Activated T-cell treated with anti-CD3 and anti-CD28 coated beads, Interleukin-2, amount 50 U/mL, for 1 hour (primary cell): ENCODE measurements around the gene PHF20.
"Not testable (repeated sequence)": the region's sequence is repeated elsewhere in the genome, so short reads cannot be mapped to it uniquely, and the experiment has no call there.

ENCODE experiments used
- DNase-seq: peaks from one replicate; pipeline ENCODE4 v3.0.0-alpha.2; 2020

PHF20 gene

DNA sequence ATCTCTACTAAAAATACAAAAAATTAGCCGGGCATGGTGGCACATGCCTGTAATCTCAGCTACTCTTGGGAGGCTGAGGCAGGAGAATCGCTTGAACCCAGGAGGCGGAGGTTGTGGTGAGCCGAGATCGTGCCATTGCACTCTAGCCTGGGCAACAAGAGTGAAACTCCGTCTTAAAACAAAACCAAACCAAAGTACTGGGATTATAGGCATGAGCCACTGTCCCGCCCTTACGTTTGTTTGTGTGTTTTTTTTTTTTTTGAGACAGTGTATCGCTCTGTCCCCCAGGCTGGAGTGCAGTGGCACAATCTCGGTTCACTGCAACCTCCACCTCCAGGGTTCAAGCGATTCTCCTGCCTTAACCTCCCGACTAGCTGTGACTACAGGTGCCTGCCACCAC is 12.0 kb downstream of the PHF20 start:
- DNase-seq: not testable (repeated sequence)

DNA sequence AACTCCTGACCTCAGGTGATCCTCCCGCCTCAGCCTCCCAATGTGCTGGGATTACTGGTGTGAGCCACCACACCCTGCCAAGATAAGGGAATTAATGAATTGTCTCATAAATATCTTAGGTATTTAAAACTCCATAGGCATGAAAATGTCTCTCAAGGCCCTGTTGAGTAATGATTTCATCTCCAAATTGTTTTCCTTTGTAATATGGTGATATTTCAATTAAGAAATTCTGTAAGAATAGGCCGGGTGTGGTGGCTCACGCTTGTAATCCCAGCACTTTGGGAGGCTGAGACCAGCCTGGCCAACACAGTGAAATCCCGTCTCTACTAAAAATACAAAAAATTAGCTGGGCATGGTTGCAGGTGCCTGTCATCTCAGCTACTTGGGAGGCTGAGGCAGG is 13.7 kb downstream of the PHF20 start:
- DNase-seq: not testable (repeated sequence)

DNA sequence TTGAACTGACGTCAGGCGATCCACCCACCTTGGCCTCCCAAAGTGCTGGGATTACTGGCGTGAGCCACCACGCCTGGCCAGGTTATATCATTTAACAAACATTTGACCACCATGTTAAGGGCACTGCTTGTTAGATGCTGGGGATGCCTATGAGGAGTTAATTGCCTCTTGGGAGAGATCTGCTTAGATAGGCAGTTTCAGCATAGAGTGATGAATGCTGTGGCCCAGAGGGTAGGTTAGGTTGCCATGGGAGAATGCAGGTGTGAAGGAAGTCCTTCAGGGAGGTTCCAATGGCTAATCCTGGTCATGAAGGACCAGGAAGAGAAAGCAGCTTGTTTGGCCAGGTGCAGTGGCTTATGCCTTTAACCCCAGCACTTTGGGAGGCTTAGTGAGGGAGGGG is 17.0 kb downstream of the PHF20 start:
- no peak for DNase-seq

DNA sequence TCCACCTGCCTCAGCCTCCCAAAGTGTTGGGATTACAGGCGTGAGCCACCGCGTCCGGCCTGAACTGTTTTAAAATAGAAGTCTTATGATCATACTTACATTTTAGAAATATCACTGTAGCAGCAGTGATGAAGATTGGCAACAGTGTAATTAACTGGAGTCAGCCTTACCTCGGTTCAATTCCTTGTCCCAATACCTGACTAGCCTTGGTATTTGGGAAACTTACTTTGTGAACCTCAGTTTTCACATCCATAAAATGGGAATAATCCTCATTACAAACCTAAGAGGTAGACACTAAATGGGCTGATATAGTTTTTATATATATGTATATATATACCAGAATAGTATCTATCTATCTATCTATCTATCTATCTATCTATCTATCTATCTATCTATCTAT is 19.3 kb downstream of the PHF20 start:
- no peak for DNase-seq

DNA sequence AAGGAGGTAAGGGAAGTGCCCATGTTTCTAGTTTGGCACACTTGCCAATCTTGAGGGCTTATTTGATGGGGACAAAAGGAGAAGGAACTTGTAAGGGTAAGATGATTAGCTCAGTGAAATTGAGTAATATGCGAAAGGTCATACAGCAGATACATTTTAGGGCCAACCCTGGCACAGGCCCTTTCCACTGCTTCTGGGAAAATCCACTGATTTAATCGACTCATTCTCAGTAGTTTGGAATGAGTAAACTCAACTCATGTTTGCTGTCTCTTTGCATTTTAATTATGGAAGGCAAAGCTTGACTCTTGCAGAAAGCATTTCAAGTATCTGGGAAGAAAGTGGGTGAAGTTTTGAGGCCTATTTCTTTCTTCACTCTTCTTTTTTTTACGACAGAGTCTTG is 20.0 kb downstream of the PHF20 start:
- no peak for DNase-seq

DNA sequence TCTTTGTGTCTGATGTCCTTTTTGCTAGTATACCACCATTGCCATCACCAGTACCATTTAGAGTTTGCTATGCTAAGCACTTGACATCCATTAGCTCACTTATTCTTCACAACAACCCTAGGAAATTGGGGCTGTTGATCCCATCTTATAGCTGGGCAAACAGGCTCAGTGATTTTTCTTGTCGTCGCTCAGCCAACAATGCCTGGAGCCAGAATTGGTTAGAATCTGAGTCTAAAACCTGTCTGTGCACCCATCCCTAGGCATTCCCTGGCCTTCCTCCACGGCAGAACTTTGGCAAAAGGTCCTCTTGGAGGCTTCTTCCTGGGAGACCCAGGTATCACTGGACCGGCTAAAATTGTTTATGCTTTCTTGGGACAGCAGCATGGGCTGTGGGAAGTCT is 20.9 kb downstream of the PHF20 start:
- DNase-seq: no peak

DNA sequence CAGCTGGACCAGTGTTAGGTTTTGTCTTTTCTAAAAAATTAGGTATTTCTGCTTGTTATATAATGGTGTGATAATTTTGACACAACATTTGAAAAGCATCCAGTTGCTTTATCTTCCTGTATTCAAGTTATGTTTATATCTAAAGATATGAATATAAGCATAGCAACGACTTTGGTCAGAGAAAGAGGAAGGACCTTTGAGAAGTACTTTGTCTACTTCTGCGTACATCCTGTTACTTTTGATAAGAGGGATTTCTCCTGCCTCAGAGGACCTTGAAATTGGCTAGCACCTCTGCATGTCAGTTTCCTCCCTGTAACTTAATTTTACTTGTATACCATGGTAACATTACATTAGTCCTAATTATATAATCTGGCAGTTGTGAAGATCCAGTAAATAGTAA is 24.8 kb downstream of the PHF20 start:
- no peak for DNase-seq

DNA sequence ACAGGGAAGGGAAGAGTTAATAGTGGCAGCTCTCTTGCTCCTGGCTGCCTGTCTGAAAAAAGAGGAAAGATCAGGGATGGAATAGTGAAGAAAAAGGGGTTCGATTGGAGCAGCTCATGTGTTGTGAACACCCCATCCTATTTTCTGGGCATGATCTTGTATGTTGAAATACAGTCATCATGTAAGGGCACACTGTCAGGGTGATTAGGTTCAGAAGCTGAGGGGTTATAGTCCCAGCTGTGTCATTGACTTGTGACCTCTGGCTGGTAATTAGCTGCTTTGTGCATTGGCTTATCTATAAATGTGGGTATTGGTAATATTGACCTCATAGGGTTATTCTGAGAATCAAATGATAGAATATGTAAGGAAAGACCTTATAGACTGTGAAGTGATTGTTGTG is 30.1 kb downstream of the PHF20 start:
- no peak for DNase-seq

DNA sequence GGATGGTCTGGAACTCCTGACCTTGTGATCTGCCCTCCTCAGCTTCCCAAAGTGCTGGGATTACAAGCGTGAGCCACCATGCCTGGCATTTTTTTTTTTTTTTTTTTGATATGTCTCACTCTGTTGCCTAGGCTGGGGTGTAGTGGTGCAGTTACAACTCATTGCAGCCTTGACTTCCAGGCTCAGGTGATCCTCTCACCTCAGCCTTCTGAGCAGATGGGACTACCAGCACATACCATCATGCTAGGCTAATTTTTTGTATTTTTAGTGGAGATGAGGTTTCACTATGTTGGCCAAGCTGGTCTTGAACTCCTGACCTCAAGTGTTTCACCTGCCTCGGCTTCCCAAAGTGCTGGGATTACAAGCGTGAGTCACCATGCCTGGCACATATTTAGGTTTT is 34.3 kb downstream of the PHF20 start:
- no peak for DNase-seq

DNA sequence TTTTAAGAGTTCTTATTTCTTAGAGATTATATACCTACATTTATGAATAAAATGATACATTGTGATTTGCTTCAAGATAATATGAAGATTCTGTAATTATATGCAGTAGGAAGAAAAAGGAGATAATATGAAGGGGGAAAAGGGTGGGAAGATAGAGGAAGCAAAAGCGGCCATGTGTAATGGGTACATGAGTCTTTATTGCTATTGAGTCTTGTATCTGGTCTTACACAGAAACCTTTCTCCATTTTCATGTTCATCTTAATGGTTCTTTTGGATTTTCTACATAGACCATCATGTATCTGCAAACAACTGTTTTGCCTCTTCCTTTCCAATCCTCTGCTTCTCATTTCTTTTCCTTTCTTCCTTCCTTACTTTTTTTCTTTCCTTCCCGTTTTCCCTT is 36.1 kb downstream of the PHF20 start:
- DNase-seq: no peak

DNA sequence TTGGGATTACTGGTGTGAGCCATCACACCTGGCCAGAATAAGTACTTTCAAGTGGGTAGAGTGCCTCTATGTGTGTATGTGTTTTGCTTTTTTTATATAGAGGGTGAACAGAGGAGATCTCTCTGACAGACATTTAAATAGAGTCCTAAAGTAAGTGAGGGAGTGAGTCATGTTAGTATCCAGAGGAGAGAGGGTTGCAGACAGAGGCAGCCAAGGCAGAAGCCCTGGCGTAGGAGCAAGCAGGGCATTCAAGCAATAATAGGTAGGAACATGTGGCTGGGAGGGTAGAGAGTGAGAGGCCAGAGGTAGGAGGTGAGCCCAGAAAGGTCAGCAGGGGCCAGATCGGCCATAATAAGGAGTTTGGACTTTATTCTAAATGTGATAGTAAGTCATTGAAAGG is 48.9 kb downstream of the PHF20 start:
- DNase-seq: no peak

DNA sequence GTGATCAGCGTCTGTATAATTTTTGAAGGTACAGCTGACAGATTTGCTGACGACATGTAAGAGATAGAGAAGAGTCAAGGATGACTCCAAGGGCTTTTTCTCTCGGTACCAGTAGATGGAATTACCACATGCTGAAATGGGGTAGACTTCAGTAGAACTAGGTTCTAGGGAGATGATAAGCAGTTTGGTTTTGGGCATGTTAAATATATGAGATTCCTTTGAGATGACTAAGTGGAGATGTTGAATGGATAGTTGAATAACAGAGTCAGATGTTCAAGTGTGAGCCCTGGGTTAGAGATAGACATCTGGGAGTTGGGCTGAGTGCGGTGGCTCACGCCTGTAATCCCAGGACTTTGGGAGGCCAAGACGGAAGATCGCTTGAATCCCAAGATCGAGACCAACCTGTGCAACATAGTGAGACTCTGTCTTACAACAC is 50.0 kb downstream of the PHF20 start:
- no peak for DNase-seq

DNA sequence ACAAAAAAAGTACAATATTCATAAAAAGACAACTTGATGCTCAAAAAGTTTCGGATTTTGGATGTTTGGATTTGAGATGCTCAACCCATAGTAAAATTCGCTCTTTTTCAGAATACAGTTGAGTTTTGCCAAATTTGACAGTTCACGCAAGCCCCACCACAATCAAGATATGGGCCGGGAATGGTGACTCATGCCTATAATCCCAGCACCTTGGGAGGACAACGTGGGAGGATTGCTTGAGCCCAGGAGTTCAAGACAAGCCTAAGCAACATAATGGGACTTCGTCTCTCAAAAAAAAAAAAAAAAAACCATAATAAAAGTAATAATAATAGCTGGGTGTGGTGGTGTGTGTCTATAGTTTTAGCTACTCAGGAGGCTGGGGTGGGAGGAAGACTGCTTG is 51.3 kb downstream of the PHF20 start:
- no peak for DNase-seq

DNA sequence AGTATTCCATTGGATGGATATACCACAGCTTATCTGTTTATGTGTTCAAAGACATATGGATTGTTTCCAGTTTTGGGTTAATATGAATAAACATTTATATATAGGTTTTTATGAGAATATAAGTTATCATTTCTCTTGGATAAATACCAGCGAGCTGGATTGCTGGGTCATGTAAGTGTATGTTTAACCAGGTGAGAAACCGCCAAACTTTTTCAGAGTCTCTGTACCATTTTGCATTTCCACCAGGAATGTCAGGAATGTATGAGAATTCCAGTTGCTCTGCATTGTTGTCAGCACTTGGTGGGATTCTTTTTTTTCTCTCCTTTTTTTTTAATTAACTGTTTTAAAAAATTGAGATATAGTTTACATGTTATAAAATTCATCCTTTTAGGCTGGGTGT is 52.1 kb downstream of the PHF20 start:
- no peak for DNase-seq

DNA sequence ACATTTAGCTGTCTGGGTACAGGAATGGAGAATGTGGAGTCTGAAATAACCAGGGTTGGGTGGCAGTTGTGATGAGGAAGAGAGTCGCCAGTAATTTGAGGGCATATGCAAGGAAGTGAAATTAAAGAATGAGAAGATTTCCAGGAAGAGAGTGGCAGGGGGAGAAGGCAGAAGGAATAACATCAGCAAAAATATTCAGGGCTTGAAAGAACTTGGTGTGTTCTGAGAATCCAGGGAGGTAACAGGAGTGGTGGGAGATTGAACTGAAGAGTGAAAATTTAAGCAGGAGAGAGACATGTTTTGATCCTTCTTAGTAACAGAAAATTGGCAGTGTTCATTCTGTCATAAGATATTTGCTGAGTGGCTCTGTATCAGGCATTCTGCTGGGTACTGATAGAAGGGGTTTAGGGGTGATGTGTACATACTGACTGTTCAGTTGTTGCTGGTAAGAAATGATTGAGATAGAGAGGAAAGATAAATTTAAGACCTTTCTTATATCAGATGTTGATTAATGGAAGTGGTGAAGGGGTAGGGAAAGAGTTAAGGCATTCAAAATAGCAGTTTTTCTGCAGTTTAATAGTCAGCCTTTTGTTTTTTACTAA is 54.7 kb downstream of the PHF20 start:
- DNase-seq: no peak

DNA sequence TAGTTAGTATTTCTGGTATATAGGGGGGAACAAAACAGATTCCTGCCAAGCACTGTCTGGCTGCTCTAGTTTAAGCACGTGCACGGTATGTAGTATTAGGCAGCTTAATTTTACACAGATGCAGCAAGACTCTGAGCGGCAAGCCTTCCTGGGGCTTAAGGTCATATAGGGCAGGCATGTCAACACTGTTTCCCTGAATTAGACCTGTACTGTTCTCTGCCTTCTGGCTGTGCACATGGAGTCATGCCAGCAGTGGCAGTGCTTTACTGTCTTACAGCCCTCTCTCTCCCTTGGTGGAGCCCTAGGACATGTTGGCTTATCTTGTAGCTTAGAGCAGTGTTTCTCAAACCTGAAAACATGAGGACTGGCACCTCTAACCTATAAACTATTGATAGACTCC is 56.6 kb downstream of the PHF20 start:
- DNase-seq: no peak

DNA sequence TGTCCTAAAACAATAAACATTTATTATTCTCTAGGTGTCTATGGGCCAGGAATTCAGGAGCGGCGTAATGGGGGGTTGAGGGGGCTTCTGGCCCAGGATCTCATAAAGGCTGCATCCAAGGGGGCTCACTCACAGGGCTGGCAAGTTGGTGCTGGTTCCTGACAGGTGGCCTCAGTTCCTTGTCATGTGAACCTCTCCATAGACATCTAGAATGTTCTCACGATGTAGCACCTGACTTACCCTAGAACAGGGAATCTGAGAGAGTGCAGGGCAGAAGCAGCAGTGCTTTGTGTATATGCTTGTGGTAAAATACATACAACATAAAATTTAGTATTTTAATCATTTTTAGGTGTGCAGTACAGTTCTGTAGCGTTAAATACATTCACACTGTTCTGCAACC is 57.1 kb downstream of the PHF20 start:
- no peak for DNase-seq

DNA sequence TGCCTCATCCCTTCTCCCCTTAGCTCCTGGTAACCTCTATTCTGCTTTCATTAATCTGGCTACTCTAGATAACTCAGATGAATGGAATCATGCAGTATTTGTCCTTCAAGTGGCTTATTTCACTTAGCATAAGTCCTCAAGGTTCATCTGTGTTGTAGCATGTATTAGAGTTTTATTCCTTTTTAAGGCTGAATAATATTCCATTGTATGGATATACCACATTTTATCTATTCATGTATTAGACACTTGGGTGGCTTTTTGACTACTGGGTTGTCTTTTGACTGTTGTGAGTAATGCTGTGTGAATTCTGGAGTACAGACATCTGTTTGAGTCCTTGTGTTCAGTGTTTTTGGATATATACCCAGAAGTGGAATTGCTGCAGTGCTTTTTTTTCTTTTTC is 58.4 kb downstream of the PHF20 start:
- no peak for DNase-seq

DNA sequence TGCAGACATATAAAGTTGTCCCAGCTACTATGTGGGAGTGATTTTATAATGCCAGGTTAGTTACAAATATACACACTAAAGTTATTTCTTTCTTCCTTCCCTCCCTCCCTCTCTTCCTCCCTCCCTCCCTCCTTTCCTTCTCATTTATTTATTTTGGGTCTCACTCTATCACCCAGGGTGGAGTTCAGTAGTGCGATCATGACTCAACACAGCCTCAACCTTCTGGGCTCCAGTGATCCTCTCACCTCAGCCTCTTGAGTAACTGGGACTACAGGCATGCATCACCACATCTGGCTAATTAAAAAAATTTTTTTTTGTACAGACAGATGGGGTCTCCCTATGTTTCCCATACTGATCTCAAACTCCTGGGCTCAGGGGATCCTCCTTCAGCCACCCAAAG is 59.2 kb downstream of the PHF20 start:
- DNase-seq: no peak

DNA sequence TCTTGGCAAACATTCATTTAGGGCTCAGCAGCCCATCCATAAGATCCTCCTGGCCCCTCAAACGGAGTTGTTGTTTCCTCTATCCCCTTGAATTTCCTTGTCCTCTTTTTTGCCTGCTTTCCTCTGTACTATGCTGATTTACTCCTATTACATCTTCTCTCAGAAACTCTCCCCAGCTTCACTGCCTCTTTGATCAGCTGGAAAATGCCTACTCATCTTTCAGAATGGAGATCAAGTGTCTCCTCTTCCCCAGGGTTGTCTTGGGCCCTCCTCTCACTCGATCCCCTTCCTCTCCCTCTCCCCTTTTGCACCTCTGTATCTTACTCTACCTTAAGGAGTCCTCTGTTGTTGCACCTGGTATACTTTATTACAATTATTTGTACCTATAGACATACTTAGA is 60.2 kb downstream of the PHF20 start:
- no peak for DNase-seq

DNA sequence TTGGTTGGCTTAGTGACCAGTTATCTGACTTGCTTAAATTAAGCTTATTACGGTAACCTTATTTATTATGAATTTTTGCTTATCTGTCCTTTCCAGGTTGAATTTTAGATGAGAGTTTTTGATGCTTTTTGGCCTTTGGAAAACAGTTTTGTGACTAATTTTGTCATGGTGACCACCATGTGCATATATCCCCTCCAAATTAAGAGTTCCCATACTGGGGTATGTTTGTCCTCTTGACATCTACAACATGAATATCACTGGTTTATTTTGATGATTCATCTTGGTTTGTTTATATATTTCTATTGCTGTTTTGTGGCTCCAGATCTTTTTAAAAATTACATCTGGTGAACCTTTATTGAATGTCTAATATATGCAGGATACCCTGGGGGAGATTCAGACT is 61.4 kb downstream of the PHF20 start:
- no peak for DNase-seq

DNA sequence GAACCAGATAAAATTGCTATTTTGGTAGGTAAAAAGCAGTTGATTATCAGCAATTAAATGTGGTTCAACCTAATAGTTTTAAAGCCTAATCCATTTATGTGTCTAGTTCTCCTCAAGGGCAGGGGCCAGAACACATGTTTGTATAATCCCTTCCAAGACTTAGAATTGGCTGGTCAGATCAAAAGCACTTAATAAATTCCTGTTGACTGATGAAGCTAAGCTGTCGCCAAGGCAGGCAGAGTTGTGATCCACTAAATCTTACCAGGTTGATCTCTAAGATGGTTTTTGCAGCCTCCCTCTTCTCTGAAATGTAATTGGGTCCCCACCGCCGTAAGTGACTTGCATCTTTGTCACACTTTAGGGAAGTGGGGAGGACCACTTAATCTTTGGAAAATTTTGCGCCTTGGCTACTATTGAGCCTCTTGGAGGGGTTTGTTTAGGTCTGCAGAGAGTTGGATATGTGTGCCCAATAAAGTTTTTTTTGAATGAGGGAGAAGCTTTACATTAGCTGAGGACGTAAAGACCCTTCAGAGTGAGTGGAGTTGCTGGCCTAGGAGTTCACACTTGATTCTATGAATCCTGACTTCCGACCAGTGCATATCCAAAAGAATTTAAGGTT is 65.9 kb downstream of the PHF20 start:
- DNase-seq: no peak

DNA sequence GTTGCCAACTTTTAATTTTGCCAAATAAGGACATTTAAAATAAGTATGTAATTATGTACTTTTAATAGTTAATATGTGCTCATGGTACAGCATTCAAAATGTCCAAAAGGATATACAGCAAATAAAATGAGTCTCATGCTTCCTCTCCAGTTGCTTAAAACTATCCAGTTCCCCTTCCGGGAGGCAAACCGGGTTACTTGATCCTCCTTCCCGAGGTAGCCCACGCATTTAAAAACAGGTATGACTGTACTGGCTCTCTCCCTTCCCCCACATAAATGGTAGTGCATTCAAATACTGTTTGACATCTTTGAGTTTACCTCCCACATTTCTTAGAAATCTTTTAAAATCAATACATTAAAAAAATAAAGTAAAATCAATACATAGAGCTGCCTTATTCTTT is 66.4 kb downstream of the PHF20 start:
- DNase-seq: no peak

DNA sequence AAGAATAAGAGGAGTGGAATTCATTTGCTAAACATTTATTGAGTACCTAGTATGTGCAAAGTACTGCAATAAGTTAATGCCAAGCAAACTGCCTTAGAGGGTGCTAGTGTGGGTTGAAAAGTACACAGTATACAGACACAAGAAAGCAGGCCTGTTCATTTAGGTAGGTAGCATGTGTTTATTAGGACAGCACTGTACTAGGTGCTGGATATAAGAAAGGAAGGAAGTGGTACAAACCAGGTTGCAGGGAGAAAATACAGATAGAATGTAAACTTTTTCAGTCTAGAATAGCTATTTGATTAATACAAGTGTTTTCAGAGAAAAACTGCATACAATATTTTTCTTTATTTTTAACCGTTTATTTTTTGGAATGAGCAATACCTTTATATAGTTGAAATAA is 68.1 kb downstream of the PHF20 start:
- no peak for DNase-seq

DNA sequence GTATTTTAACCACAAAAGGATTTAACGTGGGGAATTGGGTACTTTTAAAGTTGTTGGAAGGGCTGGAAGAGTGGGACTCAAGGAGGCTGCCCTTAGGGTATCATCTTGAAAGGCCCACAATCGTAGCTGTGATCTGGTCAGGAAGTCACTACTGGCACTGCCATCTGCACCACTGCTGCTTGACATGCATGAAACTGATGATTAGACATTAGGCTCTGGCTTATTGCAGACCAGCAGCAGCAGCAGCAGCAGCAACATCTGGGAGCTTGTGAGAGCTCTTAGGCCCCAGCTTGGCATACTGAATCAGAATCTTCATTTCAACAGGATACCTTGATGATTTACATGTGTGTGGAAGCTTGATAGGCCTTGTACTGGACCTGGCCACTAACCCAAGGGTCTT is 68.6 kb downstream of the PHF20 start:
- DNase-seq: no peak

DNA sequence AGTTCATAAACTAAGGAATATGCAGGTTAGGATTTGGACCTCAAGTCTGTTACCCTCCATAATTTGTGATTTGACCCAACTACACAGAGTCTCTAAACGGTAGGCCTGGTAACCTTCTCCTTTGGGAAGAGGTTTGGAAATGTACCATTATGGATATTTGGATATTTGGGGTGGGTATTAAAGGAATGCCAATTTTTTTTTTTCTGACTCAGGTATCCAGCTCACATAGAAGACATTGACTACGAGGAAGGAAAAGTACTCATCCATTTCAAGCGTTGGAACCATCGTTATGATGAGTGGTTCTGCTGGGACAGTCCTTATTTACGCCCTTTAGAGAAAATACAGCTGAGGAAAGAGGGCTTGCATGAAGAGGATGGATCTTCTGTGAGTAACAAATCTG is 70.5 kb downstream of the PHF20 start:
- no peak for DNase-seq
